KMS-11 (cell line): ENCODE data around the gene PRLR.
"Not testable (repeated sequence)": the region's sequence is repeated elsewhere in the genome, so short reads cannot be mapped to it uniquely, and the experiment has no call there.

Source experiments
- H2AFZ ChIP-seq: fragments of 200-600 bp; sonication (generic); 2 replicates; pipeline ENCODE4 v1.6.1; 2016; ENCODE audit warnings: antibody characterized with exemption, mixed run types, low read depth
- H3K27ac ChIP-seq: fragments of 200-600 bp; sonication (generic); 2 replicates; pipeline ENCODE4 v1.6.1; 2016; ENCODE audit warnings: mild to moderate bottlenecking, mixed run types
- H3K27me3 ChIP-seq: fragments of 200-600 bp; sonication (generic); 2 replicates; pipeline ENCODE4 v1.6.1; 2017; ENCODE audit warnings: mild to moderate bottlenecking, low read depth, mixed run types, moderate library complexity; ENCODE audit not compliant: insufficient read depth
- H3K36me3 ChIP-seq: fragments of 200-600 bp; sonication (generic); 2 replicates; pipeline ENCODE4 v1.6.1; 2017; ENCODE audit warnings: mild to moderate bottlenecking, mixed run types; ENCODE audit not compliant: insufficient read depth
- H3K4me1 ChIP-seq: fragments of 200-600 bp; sonication (generic); 2 replicates; pipeline ENCODE4 v1.6.1; 2016; ENCODE audit warnings: mild to moderate bottlenecking, low read depth, mixed run types; ENCODE audit not compliant: poor library complexity, severe bottlenecking
- H3K4me2 ChIP-seq: fragments of 200-600 bp; sonication (generic); 2 replicates; pipeline ENCODE4 v1.7.0; 2016; ENCODE audit warnings: mild to moderate bottlenecking, mixed run types
- H3K4me3 ChIP-seq: fragments of 200-600 bp; sonication (generic); IDR thresholded peaks from 2 replicates; pipeline ENCODE4 v1.6.1; 2017; ENCODE audit warnings: low read depth, low read length, mixed read lengths; ENCODE audit not compliant: insufficient read depth
- H3K79me2 ChIP-seq: fragments of 200-600 bp; sonication (generic); 2 replicates; pipeline ENCODE4 v1.6.1; 2016; ENCODE audit warnings: low read depth, mixed run types; ENCODE audit not compliant: insufficient read depth
- H3K9ac ChIP-seq: fragments of 200-600 bp; sonication (generic); 2 replicates; pipeline ENCODE4 v1.6.1; 2016; ENCODE audit warnings: mild to moderate bottlenecking, mixed run types
- H4K20me1 ChIP-seq: fragments of 200-600 bp; sonication (generic); 2 replicates; pipeline ENCODE4 v1.6.1; 2016; ENCODE audit warnings: mild to moderate bottlenecking, mixed run types; ENCODE audit not compliant: insufficient read depth
- TF ChIP-seq, protein P1 (sequence below): fragments of 200-600 bp; sonication (generic); conservative IDR thresholded peaks from 2 replicates; pipeline ENCODE4 v1.6.1; 2017; ENCODE audit warnings: low read depth, mild to moderate bottlenecking, antibody characterized with exemption, low read length, moderate library complexity, mixed read lengths

Gene PRLR

DNA sequence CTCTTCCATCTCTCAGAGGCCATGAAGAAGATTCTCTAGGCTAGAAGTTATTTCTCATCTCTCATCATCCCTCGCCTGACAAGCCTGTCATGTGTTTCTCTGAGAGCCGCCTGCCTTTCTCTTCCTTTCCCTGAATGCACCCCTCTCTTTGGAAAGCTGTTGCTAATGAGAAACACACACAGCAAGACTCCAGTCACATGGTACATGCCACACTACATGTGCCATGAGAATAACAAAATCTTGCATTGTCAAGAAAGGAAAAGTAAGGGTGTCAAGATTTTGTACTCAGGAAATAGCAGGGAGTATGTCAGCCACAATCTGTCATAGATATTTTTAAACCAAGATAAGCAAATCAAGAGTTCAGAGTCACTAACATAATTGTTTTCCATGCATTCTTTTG, 191.4 kb downstream of the PRLR start:
- no peaks in the 10 kb centered on the region for H3K36me3 ChIP-seq
- H3K4me2 ChIP-seq, result no peak overlapping the region
- no peak overlapping the region for H3K27ac ChIP-seq
- no peak overlapping the region for H3K4me3 ChIP-seq
- H4K20me1 ChIP-seq, result no peaks in the 10 kb centered on the region
- TF ChIP-seq, protein P1, sequence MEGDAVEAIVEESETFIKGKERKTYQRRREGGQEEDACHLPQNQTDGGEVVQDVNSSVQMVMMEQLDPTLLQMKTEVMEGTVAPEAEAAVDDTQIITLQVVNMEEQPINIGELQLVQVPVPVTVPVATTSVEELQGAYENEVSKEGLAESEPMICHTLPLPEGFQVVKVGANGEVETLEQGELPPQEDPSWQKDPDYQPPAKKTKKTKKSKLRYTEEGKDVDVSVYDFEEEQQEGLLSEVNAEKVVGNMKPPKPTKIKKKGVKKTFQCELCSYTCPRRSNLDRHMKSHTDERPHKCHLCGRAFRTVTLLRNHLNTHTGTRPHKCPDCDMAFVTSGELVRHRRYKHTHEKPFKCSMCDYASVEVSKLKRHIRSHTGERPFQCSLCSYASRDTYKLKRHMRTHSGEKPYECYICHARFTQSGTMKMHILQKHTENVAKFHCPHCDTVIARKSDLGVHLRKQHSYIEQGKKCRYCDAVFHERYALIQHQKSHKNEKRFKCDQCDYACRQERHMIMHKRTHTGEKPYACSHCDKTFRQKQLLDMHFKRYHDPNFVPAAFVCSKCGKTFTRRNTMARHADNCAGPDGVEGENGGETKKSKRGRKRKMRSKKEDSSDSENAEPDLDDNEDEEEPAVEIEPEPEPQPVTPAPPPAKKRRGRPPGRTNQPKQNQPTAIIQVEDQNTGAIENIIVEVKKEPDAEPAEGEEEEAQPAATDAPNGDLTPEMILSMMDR, result no peak
- H3K27me3 ChIP-seq, result no peaks in the 10 kb centered on the region
- H3K9ac ChIP-seq, result no peak overlapping the region
- H3K79me2 ChIP-seq, result no peaks in the 10 kb centered on the region
- no peaks in the 10 kb centered on the region for H3K4me1 ChIP-seq
- no peak overlapping the region for H2AFZ ChIP-seq

DNA sequence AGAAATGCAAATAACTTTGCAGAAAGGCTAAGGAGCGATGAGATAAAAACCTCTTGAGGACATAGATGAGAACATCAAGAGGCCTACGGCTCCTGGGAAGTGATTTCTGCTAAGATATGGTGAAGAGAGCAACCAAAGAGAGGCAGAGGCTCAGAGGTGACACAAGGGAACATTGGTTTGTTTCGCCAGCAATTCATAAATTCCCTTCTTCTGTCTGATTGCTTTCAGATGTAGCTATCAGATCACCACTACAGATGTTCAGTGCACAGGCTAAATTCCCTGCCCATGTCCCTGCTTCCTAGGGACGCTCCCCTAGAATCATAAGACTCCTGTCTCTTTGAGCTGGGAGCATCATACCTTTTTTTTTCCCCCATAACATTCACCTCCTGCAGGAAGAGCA, 193.8 kb downstream of the PRLR start:
- H3K4me3 ChIP-seq, result no peak overlapping the region
- no peak overlapping the region for H3K4me2 ChIP-seq
- no peak overlapping the region for H2AFZ ChIP-seq
- no peaks in the 10 kb centered on the region for H3K36me3 ChIP-seq
- no peaks in the 10 kb centered on the region for H3K27me3 ChIP-seq
- H4K20me1 ChIP-seq, result no peaks in the 10 kb centered on the region
- H3K4me1 ChIP-seq, result no peaks in the 10 kb centered on the region
- TF ChIP-seq, protein P1, result no peak
- H3K27ac ChIP-seq, result no peak overlapping the region
- no peak overlapping the region for H3K9ac ChIP-seq
- H3K79me2 ChIP-seq, result no peaks in the 10 kb centered on the region

DNA sequence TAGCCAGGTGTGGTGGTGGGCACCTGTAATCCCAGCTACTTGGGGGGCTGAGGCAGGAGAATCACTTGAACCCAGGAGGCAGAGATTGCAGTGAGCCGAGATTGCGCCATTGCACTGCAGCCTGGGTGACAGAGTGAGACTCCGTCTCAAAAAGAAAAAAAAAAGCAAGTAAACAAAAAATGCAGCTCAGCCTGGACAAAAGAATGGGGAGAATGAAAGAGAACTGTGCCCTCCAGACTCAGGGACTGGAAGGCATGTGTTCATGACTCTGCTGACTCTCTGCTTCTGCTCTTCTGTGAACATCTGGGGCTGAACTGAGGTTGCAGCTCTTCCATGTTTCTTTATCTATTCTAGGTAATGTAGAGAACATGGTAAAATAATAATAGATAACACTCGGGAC, 194.4 kb downstream of the PRLR start:
- H3K9ac ChIP-seq, H3K4me1 ChIP-seq, H3K4me3 ChIP-seq, H4K20me1 ChIP-seq, H3K36me3 ChIP-seq, H2AFZ ChIP-seq, H3K79me2 ChIP-seq, H3K27ac ChIP-seq, H3K4me2 ChIP-seq, H3K27me3 ChIP-seq: not testable (repeated sequence)

GRCh38 chr5:35035271-35035670, 195.0 kb downstream of the PRLR start:
- Histone ChIP-seq H3K79me2 (no peaks in the 10 kb centered on the region), H3K27me3 (no peaks in the 10 kb centered on the region), H3K4me1 (no peaks in the 10 kb centered on the region), H4K20me1 (no peaks in the 10 kb centered on the region), H2AFZ (no peak overlapping the region), H3K27ac (no peak overlapping the region), H3K36me3 (no peaks in the 10 kb centered on the region), H3K4me3 (no peak overlapping the region), H3K9ac (no peak overlapping the region), H3K4me2 (no peak overlapping the region)
- TF ChIP-seq, protein P1, result no peak

- no peak overlapping the region for H2AFZ ChIP-seq
- no peaks in the 10 kb centered on the region for H4K20me1 ChIP-seq
- no peaks in the 10 kb centered on the region for H3K79me2 ChIP-seq
- no peaks in the 10 kb centered on the region for H3K4me1 ChIP-seq
- no peak overlapping the region for H3K27ac ChIP-seq
- H3K9ac ChIP-seq, result no peak overlapping the region
- H3K36me3 ChIP-seq, result no peaks in the 10 kb centered on the region
- H3K4me3 ChIP-seq, result no peak overlapping the region
- TF ChIP-seq, protein P1, result no peak
- H3K4me2 ChIP-seq, result no peak overlapping the region
- no peaks in the 10 kb centered on the region for H3K27me3 ChIP-seq
Observed at GRCh38 chr5:35032356-35032755, 197.9 kb downstream of the PRLR start.
